ENCODE data around the gene MCEMP1.

The MCEMP1 gene

GRCh38 chr19:7672522-7672921 lies 4.4 kb upstream of the MCEMP1 start:
- no peak for DNase-seq

- DNase-seq: no peak
Observed at GRCh38 chr19:7674010-7675005, 2.6 kb upstream of the MCEMP1 start.

GRCh38 chr19:7676376-7676775 lies 514 bp upstream of the MCEMP1 start:
- DNase-seq: no peak

GRCh38 chr19:7677669-7678311 lies 900 bp downstream of the MCEMP1 start:
- DNase-seq: no peak

- DNase-seq: peak; percentile 59
Observed at GRCh38 chr19:7678971-7679751, 2.3 kb downstream of the MCEMP1 start.

- DNase-seq: no peak
Observed at GRCh38 chr19:7679771-7680605, 3.1 kb downstream of the MCEMP1 start.

- peak; percentile 82 for DNase-seq
Observed at GRCh38 chr19:7680606-7681339, 3.9 kb downstream of the MCEMP1 start, which contains the start of gene TRAPPC5. TRAPPC5 (plus strand) TSS chr19:7680833; CDS start chr19:7682254, 1,421 bp downstream.

- peak; percentile 68 for DNase-seq
Observed at GRCh38 chr19:7681340-7682174, 4.7 kb downstream of the MCEMP1 start.

GRCh38 chr19:7682175-7682855 lies 5.4 kb downstream of the MCEMP1 start:
- DNase-seq: no peak

- DNase-seq: no peak
Observed at GRCh38 chr19:7685546-7686445, 8.9 kb downstream of the MCEMP1 start.

GRCh38 chr19:7687177-7687576 lies 10.3 kb downstream of the MCEMP1 start:
- DNase-seq: no peak

- DNase-seq: no peak
Observed at GRCh38 chr19:7689165-7689564, 12.3 kb downstream of the MCEMP1 start.

GRCh38 chr19:7690779-7691258 lies 13.9 kb downstream of the MCEMP1 start:
- no peak for DNase-seq

GRCh38 chr19:7691497-7691896 lies 14.6 kb downstream of the MCEMP1 start:
- DNase-seq: no peak

GRCh38 chr19:7692417-7693088 lies 15.7 kb downstream of the MCEMP1 start:
- no peak for DNase-seq

- no peak for DNase-seq
Observed at GRCh38 chr19:7694499-7694898, 17.6 kb downstream of the MCEMP1 start.

- DNase-seq: no peak
Observed at GRCh38 chr19:7697721-7698287, 20.9 kb downstream of the MCEMP1 start.

GRCh38 chr19:7698583-7698982 lies 21.7 kb downstream of the MCEMP1 start:
- DNase-seq: no peak

All from activated CD4-positive, alpha-beta T cell treated with anti-CD3 and anti-CD28 coated beads for 1 hour (primary cell).